Lung (tissue), 12 donors: ENCODE measurements around the gene FDPS. TPM values are rescaled to one million over a fixed set of nuclear protein-coding genes. Genes with fewer than 3 reads are reported as not detected.

Experiments
- ATAC-seq: fragments of 200-7000 bp; cut with Tn5 transposase; one replicate; pipeline ENCODE4 v1.9.1; 2020; ENCODE audit warnings: moderate number of reproducible peaks; ENCODE audit not compliant: insufficient read depth, low FRiP score
- DNase-seq, 3 donors: peaks; one replicate each; pipeline ENCODE4 v3.0.0-alpha.2; 2013 to 2017
- H3K27ac ChIP-seq, 2 donors: one replicate each; pipeline ENCODE4 v1.5.1; 2013; ENCODE audit warnings: mild to moderate bottlenecking in 2 of 2, moderate library complexity in 2 of 2, control low read depth in 1 of 2, inconsistent platforms in 1 of 2, low read depth in 1 of 2, low read length in 1 of 2
- H3K27me3 ChIP-seq, 3 donors: one replicate each; pipeline ENCODE4 v1.5.1; 2013; ENCODE audit warnings: low read length in 2 of 3; ENCODE audit not compliant: control insufficient read depth in 3 of 3, insufficient read depth in 3 of 3
- H3K36me3 ChIP-seq, 4 donors: one replicate each; pipeline ENCODE4 v1.5.1; 2013; ENCODE audit warnings: low read length in 4 of 4, mild to moderate bottlenecking in 1 of 4, moderate library complexity in 1 of 4; ENCODE audit not compliant: control insufficient read depth in 4 of 4, insufficient read depth in 4 of 4
- H3K4me1 ChIP-seq, 5 donors: one replicate each; pipeline ENCODE4 v1.5.1; 2013; ENCODE audit warnings: low read length in 5 of 5, mild to moderate bottlenecking in 2 of 5, moderate library complexity in 1 of 5; ENCODE audit not compliant: control insufficient read depth in 5 of 5, insufficient read depth in 5 of 5
- H3K4me3 ChIP-seq: one replicate; pipeline ENCODE4 v1.5.1; 2013; ENCODE audit warnings: mild to moderate bottlenecking, control low read depth, moderate library complexity
- H3K9ac ChIP-seq, 2 donors: one replicate each; pipeline ENCODE4 v1.5.1; 2013; ENCODE audit warnings: low read length in 2 of 2, control low read depth in 1 of 2; ENCODE audit not compliant: insufficient read depth in 1 of 2
- H3K9me3 ChIP-seq, 4 donors: one replicate each; pipeline ENCODE4 v1.5.1; 2013; ENCODE audit warnings: low read length in 3 of 4, mild to moderate bottlenecking in 1 of 4, moderate library complexity in 1 of 4; ENCODE audit not compliant: control insufficient read depth in 4 of 4, insufficient read depth in 3 of 4
- CTCF ChIP-seq: IDR thresholded peaks from 2 replicates; pipeline ENCODE4 v1.5.1; 2012; ENCODE audit warnings: mild to moderate bottlenecking; ENCODE audit errors: control extremely low read depth, extremely low read depth
- WGBS, 2 donors: extraction: QIAGEN DNeasy Blood & Tissue Kit; methylation state at CpG; one replicate each; pipeline ENCODE4 v1.1.7; 2013; 5-methylcytosine and 5-hydroxymethylcytosine counted together
- polyA plus RNA-seq, 2 donors: library from polyadenylated mRNA; stranded (reverse); fragments of 200-250 nt; gene quantifications; one replicate each; pipeline ENCODE4 v1.2.1, GENCODE V29; 2013
- total RNA-seq, 2 donors: library from RNA; depleted of rRNA in 1 of 2; stranded (reverse); fragments of >200 nt in 1 of 2; gene quantifications; one replicate each; pipeline ENCODE4 v1.2.1, GENCODE V29; 2014 to 2021
- donor health status: control.
- donor health status: control.
- donor health status: Bipolar disorder and iron deficiency.
- donor health status: healthy.
- donor health status: DM: yes; HTN: yes; CAD: no.

Gene FDPS
- total and polyA plus RNA-seq, 4 donors = 193 to 385 (median 308) TPM

GRCh38 chr1:155313261-155313660 is 4.6 kb downstream of the FDPS start:
- ATAC-seq = no peak
- DNase-seq = no peak
- no peak for TF ChIP-seq CTCF
- Histone ChIP-seq H3K9ac (no peak overlapping the region), H3K4me1 (peaks cover 0 to 13% (median 3%) of the 10 kb centered on the region in 5 donors), H3K27ac (no peak overlapping the region), H3K36me3 (peaks cover 2 to 22% (median 9%) of the 10 kb centered on the region in 4 donors), H3K27me3 (no peaks in the 10 kb centered on the region), H3K9me3 (no peaks in the 10 kb centered on the region), H3K4me3 (no peak overlapping the region)
- WGBS, 2 donors = 87 to 89% methylated on average over 8 of the region's 8 CpGs

- H3K27me3 ChIP-seq = no peaks in the 10 kb centered on the region
- H3K4me1 ChIP-seq = peaks cover 0 to 23% (median 8%) of the 10 kb centered on the region in 5 donors
- H3K9ac ChIP-seq = no peak overlapping the region
- no peak overlapping the region for H3K4me3 ChIP-seq
- DNase-seq = no peak
- no peaks in the 10 kb centered on the region for H3K9me3 ChIP-seq
- peaks cover 5 to 27% (median 18%) of the 10 kb centered on the region in 4 donors for H3K36me3 ChIP-seq
- no peak overlapping the region for H3K27ac ChIP-seq
- WGBS, 2 donors = 90 to 94% methylated on average over 3 of the region's 3 CpGs
- TF ChIP-seq CTCF = no peak
- ATAC-seq = no peak
Measured at GRCh38 chr1:155316922-155317321, 8.3 kb downstream of the FDPS start.

- peaks cover 2 to 22% (median 15%) of the 10 kb centered on the region in 4 donors for H3K36me3 ChIP-seq
- no peak overlapping the region for H3K9ac ChIP-seq
- no peak overlapping the region for H3K27ac ChIP-seq
- no peak for ATAC-seq
- no peak for DNase-seq
- no peak overlapping the region for H3K4me3 ChIP-seq
- no peak for TF ChIP-seq CTCF
- H3K9me3 ChIP-seq = no peaks in the 10 kb centered on the region
- peaks cover 0 to 30% (median 12%) of the 10 kb centered on the region in 5 donors for H3K4me1 ChIP-seq
- 96% methylated on average over 9 of the region's 9 CpGs for WGBS, 2 donors
- no peaks in the 10 kb centered on the region for H3K27me3 ChIP-seq
Measured at GRCh38 chr1:155318082-155318481, 9.4 kb downstream of the FDPS start.

GRCh38 chr1:155319536-155319935 is 10.9 kb downstream of the FDPS start:
- TF ChIP-seq CTCF = no peak
- WGBS, 2 donors = 83 to 84% methylated on average over 5 of the region's 5 CpGs
- Histone ChIP-seq H3K9ac (no peak overlapping the region), H3K36me3 (peaks cover 2 to 17% (median 12%) of the 10 kb centered on the region in 4 donors), H3K4me1 (peaks cover 0 to 30% (median 12%) of the 10 kb centered on the region in 5 donors), H3K27me3 (no peaks in the 10 kb centered on the region), H3K27ac (no peak overlapping the region), H3K4me3 (no peak overlapping the region), H3K9me3 (no peaks in the 10 kb centered on the region)
- no peak for ATAC-seq
- no peak for DNase-seq
